Right lung (tissue), 5 donors: ENCODE data around the gene TSHZ1. TPM values are rescaled to one million over a fixed set of nuclear protein-coding genes. Genes with fewer than 3 reads are reported as not detected.
"Not testable (repeated sequence)": the region's sequence is repeated elsewhere in the genome, so short reads cannot be mapped to it uniquely, and the experiment has no call there.

Experiments used
- DNase-seq, 2 donors: peaks; one replicate each; pipeline ENCODE4 v3.0.0-alpha.2; 2013
- polyA plus RNA-seq, 5 donors: library from polyadenylated mRNA; unstranded; fragments of 120-200 nt; gene quantifications; one replicate each; pipeline versions ENCODE4 v1.2.1 to v1.2.3, GENCODE V29; 2013; ENCODE audit warnings: inconsistent platforms in 1 of 5, low replicate concordance in 1 of 5; ENCODE audit not compliant: insufficient read length in 5 of 5, insufficient read depth in 1 of 5

TSHZ1 gene
- polyA plus RNA-seq, 5 donors, result 28.5 to 31.4 (median 30.1) TPM

DNA sequence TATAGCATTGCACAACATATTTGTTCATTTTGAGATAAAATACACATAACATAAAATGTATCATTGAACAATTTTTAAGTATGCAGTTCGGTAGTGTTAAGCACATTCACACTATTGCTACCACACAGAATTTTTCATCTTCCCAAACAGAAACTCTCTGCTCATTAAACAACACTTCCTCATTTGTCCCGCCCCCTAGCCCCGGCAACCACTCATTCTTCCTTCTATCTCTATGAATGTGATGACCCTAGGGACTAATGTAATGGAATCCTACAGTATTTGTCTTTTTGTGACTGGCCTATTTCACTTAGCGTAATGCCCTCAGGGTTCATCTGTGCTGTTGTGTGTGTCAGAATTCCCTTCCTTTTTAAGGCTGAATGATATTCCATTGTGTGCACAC lies 95.4 kb downstream of the TSHZ1 start:
- DNase-seq, result no peak

DNA sequence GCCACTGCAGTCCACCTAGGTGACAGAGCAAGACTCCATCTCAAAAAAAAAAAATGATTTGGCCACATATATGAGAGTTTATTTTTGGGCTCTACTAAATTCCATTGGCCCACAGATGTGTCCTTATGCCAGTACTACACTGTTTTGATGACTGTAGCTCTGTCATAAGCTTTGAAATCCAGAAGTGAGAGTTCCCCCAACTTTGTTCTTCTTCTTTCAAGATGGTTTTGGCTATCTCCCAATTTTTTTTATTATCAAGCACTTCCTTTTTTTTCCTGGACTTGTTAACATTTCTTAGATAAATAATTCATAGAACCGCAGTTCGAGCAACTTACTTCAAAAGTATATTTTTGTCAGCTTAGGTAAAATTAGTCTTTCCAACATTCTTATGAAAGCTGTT lies 96.9 kb downstream of the TSHZ1 start:
- DNase-seq, result no peak

DNA sequence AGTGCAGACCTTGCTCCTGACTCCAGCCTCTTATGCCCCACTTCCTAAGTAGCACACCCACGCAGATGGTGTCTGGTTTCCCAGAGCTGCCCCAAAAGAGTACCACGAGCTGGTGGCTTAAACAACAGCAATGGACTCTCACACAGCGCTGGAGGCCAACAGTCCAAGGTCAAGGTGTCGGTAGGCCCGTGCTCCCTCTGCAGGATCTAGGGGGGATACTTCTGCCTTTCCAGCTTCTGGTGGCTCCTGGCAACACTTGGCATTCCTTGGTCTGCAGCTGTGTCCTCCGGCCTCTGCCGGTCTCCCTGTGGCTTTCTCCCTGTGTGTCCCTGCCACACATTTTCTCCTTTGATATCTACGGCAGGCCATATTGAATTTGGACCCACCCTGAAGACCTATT lies 99.0 kb downstream of the TSHZ1 start:
- DNase-seq, result no peak

DNA sequence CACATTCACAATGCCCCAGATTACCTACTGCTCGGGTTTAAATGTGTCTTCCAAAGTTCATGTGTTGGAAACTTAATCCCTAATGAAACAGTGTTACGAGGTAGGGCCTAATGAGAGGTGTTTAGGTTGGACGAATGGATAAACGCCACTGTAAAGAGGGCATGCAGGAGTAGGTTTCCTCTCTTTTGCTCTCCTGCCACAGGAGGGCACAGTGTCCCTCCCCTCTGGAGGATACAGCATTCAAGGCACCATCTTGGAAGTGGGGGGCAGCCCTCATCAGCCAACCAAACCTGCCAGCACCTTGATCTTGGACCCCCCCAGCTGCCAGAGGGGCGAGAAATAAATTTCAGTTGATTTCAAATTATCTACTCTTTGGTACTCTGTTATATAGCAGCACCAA lies 103.5 kb downstream of the TSHZ1 start:
- no peak for DNase-seq

DNA sequence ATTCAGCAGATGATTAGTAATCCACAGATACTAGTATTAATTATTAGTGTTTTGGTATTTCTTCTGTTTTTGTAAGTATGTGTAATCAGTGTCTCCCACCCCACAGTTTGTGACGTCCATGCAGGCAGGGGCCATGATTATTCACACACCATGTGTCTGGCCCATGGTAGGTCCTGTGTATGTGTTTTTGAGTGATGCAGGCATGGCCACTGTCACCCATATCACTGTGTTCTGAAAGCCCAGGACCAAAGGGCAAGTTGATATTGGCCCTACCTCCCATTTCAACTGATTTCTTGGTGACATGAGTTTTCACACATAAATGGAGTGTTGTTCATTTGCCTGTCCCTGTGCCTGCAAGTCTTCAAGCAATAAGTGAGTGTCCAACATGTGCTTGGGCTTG lies 104.0 kb downstream of the TSHZ1 start:
- no peak for DNase-seq

DNA sequence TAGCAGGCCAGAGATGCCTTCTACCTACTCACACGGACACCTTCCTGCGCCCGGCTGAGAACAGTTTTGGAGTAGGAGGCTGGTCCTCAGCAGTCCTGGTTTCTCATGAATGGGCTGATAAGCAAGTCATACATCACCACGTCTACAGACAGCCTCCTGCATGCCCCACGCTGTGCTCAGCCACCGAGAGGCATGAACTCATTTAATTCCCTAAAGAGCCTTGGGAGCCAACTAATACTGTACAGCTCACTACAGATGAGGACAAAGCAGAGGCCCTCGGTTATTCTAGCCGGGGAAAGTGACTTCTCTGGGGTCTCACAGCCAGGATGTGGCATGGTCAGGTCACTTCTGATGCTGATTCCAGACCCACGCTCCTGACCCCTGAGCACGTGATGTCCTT lies 105.6 kb downstream of the TSHZ1 start:
- DNase-seq, result no peak

DNA sequence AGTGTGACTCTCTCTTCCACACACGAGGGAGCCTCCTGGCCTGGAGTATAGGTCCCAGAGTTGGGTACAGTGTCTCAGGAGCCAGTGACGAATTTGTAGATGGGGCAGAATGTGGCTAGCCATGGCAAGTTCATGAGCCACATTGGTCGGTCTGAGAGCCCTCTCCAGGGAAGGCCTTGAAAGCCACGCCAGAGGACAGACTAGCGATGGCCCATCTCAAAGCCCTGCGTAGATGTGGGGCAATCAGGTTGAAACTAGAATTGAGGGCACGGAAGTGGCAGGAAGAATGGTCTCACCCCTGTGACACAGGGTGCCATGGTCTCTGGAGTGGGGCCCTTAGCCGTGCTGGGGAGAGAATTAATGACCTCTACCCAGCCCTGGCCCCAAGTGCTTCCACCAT lies 106.2 kb downstream of the TSHZ1 start:
- no peak for DNase-seq

DNA sequence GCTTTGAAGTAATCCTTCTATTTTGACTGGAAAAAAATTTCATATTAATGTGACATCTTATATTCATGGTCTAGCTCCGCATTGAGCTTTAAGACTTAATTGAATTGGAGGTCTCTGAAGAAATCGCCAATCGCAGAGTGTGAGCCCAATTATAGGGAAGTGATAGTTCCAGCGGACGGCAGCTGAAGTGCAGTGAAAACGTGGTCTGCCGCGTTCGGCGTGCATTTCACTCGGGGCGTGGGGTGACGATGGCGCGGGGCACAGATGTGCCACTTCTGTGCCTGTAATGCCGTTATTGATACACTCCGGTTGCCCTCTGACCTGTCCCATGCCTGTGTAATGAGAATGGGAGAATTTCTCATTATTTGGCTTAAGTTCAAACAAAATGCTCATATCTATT lies 106.7 kb downstream of the TSHZ1 start:
- no peak for DNase-seq

DNA sequence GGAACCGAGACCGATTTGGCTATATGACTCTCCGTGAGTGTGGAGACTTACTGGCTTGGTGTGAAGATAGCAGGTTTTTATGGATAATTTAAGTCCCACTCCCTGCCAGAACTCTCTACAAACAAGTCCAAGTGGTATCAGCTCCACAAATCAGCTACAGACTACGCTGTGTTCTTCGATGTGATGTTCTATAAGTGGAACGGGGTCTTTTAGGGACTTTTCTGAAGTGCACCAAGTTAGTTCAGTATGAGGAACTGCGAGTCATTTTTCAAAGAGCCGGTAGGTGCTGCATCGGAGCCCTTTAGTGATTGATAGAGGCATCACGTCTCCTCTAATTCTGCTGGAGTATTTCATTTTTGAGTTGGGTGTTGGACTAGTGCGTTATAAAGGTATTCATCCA lies 107.1 kb downstream of the TSHZ1 start:
- DNase-seq, result no peak

DNA sequence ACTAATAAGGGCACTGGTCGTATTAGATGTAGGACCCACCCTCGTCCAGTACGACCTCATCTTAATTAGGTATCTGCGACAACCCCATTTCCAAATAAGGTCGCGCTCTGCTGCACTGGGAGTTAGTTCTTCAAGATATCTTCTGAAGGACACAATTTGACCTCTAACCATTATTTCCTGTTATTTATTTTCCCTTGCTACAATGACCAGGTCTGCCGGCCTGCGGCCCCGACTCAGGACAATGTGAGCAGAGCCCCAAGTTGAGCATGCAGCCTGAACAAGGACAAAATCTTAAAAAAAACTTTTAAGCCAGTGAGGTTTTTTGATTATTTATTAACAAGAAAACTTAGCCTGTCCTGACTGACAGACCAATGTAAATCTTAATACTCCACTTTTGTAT lies 109.3 kb downstream of the TSHZ1 start:
- DNase-seq, result no peak

DNA sequence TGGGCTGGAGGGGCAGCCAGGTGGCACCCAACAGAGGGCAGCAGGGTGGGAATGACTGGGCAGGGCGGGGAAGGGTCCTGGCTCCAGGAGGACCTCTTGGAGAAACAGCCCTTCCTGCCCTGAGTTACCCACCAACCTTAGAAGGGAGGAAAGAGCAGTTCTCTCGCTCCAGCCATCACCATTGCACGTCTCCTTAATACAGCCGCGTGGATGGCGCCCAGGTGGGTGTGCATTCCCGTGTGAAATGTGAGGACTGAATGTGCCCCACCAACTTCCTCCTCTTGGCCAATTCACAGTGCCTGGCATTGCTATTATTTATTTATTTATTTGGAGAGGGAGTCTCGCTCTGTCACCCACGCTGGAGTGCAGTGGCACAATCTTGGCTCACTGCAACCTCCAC lies 109.9 kb downstream of the TSHZ1 start:
- no peak for DNase-seq

DNA sequence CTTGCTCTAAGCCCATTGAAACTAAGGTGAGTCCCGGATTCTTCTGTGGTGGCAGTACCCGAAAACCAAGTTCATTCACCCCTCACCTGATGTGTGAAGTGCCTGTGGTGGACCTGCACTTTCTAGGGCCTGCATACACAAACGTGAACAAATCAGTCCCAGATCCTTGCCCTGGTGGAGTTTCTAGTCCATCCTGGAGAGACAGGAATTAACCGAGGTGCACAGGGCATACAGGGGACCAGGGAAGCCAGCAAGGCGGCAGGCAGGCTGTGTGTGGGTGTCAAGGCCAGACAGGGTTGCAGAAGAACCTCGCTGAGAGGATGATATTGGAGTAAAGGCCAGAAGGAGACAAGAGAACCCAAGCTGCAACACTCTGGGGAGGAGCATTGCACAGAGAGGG lies 110.8 kb downstream of the TSHZ1 start:
- DNase-seq, result no peak

DNA sequence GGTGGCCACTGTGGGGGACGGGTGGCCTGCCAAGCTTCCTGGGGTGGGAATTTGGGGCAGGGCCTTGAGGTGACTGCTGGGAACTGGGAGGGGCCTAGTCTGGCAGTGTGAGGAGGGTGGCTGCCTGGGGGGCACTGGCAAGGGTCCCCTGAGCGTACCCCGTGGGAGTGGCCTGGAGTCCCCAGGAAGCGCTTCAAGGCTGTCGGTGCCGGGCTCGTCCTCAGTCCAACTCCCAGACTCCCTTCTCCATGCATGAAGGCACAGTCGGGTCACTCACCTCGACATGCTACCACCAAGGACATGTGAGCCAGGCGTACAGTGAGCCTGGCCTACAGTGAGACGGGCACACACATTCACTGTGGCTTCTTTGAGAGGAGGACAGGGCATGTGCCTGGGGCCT lies 111.6 kb downstream of the TSHZ1 start:
- no peak for DNase-seq

DNA sequence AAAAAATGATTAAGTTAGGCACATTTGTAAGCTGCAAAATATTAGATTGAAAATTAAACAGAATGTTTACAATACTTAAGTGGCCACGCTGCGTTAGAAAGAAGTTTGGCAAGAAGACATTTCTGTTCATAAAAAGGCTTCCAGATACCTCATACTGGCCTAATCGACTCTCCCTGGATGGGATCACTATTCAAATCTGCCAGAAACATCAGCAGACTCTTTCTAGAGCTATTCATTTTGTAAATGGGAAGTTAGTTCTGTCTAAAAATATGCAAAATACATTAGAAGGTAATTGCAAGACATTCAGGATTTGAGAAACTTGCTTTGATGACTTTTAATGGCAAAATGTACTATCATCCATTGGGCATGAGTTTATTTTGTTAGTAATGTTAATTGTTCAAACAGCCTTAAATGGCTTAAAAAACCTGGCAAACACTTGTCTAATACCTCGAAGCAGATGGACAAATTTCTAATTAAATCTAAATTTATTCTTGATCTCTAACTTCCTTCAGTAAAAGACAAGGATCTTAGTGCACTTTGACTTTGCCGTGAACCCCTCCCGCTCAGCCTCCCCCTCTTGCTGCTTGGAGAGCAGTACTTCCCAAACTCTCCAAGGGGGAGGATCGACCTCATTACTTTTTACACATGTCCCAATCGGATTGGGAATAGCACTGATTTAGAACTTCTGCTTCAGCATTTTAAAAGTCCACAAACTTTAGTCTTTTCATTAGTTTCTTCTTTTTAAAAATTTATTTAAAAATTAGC lies 113.4 kb downstream of the TSHZ1 start:
- no peak for DNase-seq

DNA sequence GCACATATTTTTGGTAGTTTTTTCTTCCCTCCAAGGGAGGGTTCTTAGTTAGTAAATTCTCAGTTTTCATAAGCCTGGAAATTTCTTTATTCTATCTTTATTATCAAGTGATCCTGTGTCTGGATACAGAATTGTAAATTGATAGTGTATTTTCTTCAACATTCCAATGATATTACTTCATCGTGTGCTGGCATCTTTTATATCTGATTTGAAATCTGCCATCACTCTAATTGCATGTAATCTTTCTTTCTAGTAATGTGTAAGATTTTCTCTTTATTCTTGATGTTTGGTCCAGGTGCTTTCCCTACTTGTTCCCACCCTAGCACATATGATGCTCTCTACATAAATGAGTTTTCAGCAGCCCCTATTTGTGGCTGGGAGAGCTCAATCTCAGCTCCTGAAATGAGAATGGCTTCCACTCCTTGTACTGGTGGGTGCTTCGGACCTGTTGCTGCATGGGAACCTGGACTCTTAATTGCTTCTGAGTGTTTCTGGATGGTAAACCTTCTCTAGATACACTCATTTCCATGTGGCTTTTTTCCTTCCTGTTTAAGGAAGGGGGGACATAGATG lies 114.2 kb downstream of the TSHZ1 start:
- no peak for DNase-seq

DNA sequence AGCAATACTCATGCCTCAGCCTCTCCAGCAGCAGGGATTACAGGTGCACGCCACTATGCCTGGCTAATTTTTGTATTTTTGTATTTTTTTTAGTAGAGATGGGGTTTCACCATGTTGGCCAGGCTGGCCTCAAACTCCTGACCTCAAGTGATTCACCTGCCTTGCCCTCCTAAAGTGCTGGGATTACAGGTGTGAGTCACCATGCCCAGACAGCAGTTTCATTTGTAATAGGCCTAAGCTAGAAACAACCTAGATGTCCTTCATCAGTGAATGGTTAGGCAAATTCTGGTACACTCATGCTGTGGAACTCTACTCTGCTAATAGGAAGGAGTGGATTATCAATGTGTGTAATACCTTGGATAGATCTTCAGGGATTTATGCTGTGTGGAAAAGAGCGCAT lies 119.2 kb downstream of the TSHZ1 start:
- not testable (repeated sequence) for DNase-seq

DNA sequence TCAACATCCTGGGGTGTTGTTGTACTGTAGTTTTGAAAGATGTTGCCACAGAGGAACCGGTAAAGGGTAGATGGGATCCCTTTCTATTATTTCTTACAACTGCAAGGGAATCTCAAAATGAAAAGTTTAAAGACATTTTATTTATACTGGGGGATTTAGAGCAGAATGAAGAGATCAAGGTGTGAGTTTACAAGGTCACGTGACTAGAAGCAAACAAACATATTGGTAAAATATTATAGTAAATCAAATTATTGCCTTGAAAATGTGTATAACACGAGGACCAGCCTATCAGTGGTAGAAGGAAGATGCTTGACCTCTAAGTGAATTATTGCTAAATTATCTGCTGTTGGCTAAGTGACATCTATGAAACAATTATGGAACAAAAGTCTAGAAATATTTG lies 119.7 kb downstream of the TSHZ1 start:
- no peak for DNase-seq

DNA sequence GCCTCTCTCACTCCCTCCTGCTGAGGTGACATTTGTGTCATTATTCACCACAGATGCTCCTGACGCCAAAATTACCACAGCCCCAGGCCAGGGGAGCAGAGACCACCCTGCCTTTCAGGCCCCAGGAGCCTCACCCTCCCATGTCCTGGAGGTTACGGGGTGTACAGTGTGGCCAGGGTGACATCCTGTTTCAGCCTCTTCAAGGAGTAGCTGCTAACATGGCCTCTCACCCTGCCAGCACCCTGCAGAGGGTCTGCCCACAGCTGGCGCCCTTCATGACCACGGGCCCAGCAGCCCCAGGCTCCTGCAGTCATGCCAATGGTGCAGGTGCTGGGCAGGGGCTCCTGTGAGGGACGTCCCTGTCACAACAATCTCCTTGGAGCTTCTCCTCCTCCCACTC lies 124.3 kb downstream of the TSHZ1 start:
- no peak for DNase-seq

DNA sequence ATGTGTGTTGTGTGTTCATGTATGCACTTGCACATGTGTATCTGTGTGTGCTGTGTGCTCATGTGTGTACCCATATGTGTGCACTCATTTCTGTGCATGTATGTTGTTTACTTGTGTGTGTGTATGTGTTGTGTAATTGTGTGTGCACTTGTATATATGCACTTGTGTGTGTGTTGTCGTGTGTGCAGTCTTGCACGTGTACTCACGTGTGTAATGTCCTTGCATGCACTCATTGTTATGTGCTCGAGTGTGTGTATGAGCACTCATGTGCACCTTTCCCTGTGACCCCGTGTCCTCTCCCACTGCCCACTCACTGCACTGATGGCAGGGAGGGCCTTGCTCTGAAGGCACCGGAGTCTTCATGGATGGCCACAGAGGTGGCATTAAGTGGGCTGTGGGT lies 124.9 kb downstream of the TSHZ1 start:
- no peak for DNase-seq

DNA sequence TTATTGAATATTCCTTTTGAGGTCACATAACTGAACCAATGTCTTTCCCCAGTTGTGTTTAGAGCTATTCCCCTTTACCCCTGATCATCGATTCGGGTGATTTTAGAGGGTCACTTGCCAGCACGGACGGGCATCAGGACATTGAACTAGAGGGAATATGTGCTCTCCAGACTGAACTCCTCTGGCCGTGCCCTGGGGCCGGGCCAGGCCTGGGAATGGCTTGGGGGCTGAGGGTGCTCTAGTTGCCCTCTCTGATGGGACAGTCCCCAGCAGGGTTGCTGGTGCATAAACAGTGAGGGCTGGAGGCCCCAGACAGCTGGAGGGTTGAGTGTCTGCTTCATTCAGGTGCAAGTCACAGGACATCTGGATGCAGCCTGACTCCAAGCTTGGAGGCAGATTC lies 126.2 kb downstream of the TSHZ1 start:
- no peak for DNase-seq

DNA sequence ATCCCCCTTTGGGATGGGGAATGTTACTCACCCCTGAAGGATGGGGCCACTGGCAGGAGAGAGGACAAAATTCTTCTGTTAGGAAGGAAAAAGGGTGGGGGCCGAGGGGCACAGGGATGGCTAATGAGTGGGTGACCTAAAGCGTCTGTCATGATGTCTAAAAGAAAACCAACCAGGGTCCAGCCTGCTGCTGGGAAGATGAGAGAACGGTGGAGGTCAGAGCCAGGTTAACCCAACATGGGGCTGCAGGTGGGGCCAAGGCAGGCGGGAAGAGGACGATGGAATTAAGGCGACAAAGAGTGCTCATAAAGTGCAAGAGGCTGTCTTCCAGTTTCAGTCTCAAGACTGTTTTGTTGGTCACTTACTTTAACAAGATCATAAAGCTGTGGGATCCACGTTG lies 126.8 kb downstream of the TSHZ1 start:
- DNase-seq, result no peak

DNA sequence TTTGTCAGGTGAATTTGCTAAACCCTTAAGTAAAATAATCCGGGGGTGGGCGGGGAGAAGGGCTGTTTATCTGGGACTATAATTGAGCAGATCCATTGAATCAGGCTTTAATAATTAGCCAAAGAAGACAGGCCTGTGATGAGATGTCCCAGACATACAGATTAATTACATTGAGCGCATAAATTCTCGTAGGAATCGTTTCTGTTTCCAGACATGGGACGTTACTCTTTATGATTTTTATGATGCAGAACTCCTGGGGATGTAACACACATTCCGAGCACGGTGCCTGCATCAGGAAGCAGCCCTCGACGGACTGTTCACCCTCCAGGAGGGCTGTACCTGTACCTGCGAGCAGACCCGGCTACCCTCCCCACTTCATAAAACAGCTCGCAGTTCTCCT lies 128.0 kb downstream of the TSHZ1 start:
- no peak for DNase-seq
